Breast epithelium (tissue), 3 donors: ENCODE results near the gene NIFK.
"Not testable (repeated sequence)": the region's sequence is repeated elsewhere in the genome, so short reads cannot be mapped to it uniquely, and the experiment has no call there.

Experiments
- POLR2AphosphoS5 ChIP-seq, 3 donors: sonication (generic); formaldehyde crosslinking; IDR thresholded peaks; one replicate each; pipeline ENCODE4 v1.6.1; 2017; ENCODE audit warnings: antibody characterized with exemption in 3 of 3
- TF ChIP-seq, protein P1 (sequence below), 3 donors: fragments of 450-650 bp; IDR thresholded peaks; one replicate each; pipeline ENCODE4 v1.5.1; 2016 to 2017; ENCODE audit warnings: antibody characterized with exemption in 3 of 3, mild to moderate bottlenecking in 3 of 3, moderate library complexity in 3 of 3

DNA sequence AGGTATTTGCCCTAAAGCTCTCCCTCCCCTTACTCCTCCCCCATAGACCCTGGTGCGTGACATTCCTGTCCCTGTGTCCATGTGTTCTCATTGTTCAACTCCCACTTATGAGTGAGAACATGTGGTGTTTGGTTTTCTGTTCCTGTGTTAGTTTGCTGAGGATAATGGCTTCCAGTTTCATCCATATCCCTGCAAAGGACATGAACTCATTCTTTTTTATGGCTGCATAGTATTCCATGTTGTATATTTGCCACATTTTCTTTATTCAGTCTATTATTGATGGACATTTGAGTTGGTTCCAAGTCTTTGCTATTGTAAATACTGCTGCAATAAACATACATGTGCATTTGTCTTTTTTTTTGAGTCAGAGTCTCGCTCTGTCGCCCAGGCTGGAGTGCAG, 46.1 kb downstream of the NIFK start:
- TF ChIP-seq, protein P1, sequence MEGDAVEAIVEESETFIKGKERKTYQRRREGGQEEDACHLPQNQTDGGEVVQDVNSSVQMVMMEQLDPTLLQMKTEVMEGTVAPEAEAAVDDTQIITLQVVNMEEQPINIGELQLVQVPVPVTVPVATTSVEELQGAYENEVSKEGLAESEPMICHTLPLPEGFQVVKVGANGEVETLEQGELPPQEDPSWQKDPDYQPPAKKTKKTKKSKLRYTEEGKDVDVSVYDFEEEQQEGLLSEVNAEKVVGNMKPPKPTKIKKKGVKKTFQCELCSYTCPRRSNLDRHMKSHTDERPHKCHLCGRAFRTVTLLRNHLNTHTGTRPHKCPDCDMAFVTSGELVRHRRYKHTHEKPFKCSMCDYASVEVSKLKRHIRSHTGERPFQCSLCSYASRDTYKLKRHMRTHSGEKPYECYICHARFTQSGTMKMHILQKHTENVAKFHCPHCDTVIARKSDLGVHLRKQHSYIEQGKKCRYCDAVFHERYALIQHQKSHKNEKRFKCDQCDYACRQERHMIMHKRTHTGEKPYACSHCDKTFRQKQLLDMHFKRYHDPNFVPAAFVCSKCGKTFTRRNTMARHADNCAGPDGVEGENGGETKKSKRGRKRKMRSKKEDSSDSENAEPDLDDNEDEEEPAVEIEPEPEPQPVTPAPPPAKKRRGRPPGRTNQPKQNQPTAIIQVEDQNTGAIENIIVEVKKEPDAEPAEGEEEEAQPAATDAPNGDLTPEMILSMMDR (IDR thresholded peaks at IDR 0.05), result not testable (repeated sequence)
- not testable (repeated sequence) for TF ChIP-seq POLR2AphosphoS5 (IDR thresholded peaks at IDR 0.05)
